ENCODE results near the gene TARS2. TPM values are rescaled to one million over a fixed set of nuclear protein-coding genes. Genes with fewer than 3 reads are reported as not detected.
A peak's percentile ranks its signal among the peaks of the same experiment; 100 is the strongest.

The TARS2 gene
- total and polyA plus RNA-seq, 2 experiments from 2014 or later, result 14.0 to 14.4 TPM

GRCh38 chr1:150508982-150509381 lies 21.8 kb downstream of the TARS2 start:
- peaks cover 10% of the 10 kb centered on the region for H3F3A ChIP-seq (ENCODE audit: insufficient read depth)
- no peaks in the 10 kb centered on the region for H3K27me3 ChIP-seq (replicated peaks; ENCODE audit: insufficient read depth)
- in situ Hi-C loops (cut with MboI), result no loop called here
- H3K4me2 ChIP-seq (ENCODE audit: unreplicated experiment), result peak overlapping the region; percentile 96
- H3K9me3 ChIP-seq (ENCODE audit: low read depth), result no peaks in the 10 kb centered on the region
- H3K9me2 ChIP-seq (ENCODE audit: insufficient read depth), result no peaks in the 10 kb centered on the region
- peak overlapping the region; percentile 60 for H3K27ac ChIP-seq
- WGBS, 2 experiments (ENCODE audit: low coverage in 1 of 2, low lambda C conversion rate in 2 of 2, missing lambda C conversion rate in 2 of 2), result 51 to 52% methylated on average over 3 to 4 of the region's 4 CpGs
- H3K4me3 ChIP-seq, result peak overlapping the region; percentile 75
- DNase-seq, result peak; percentile 37
- H4K20me1 ChIP-seq (ENCODE audit: insufficient read depth), result no peaks in the 10 kb centered on the region
- peak overlapping the region; percentile 83 for H3K9ac ChIP-seq
- H3K4me1 ChIP-seq (ENCODE audit: insufficient read depth), result peaks cover 29% of the 10 kb centered on the region
- H2AFZ ChIP-seq, result peak overlapping the region; percentile 35
- TF ChIP-seq EZH2phosphoT487 (IDR thresholded peaks at IDR 0.05; ENCODE audit: insufficient read depth, low read depth) (no peak), EZH2 (IDR thresholded peaks at IDR 0.05; ENCODE audit: insufficient read depth, poor library complexity, severe bottlenecking) (no peak)
- H3K36me3 ChIP-seq (ENCODE audit: low read depth), result peaks cover 8% of the 10 kb centered on the region; the same call in 1 of the 2 replicates
- peaks cover 33% of the 10 kb centered on the region for H3K79me2 ChIP-seq (ENCODE audit: insufficient read depth)

GRCh38 chr1:150511551-150511950 lies 24.3 kb downstream of the TARS2 start:
- Histone ChIP-seq H3F3A (ENCODE audit: insufficient read depth) (peaks cover 10% of the 10 kb centered on the region), H3K4me2 (ENCODE audit: unreplicated experiment) (no peak overlapping the region), H3K4me3 (no peak overlapping the region), H3K36me3 (ENCODE audit: low read depth) (no peaks in the 10 kb centered on the region), H3K9ac (no peak overlapping the region), H3K27me3 (replicated peaks; ENCODE audit: insufficient read depth) (no peaks in the 10 kb centered on the region), H3K79me2 (ENCODE audit: insufficient read depth) (peaks cover 33% of the 10 kb centered on the region), H3K27ac (no peak overlapping the region), H3K9me3 (ENCODE audit: low read depth) (no peaks in the 10 kb centered on the region), H3K9me2 (ENCODE audit: insufficient read depth) (no peaks in the 10 kb centered on the region), H3K4me1 (ENCODE audit: insufficient read depth) (peaks cover 34% of the 10 kb centered on the region), H4K20me1 (ENCODE audit: insufficient read depth) (no peaks in the 10 kb centered on the region), H2AFZ (no peak overlapping the region)
- TF ChIP-seq EZH2 (IDR thresholded peaks at IDR 0.05; ENCODE audit: insufficient read depth, poor library complexity, severe bottlenecking) (no peak), EZH2phosphoT487 (IDR thresholded peaks at IDR 0.05; ENCODE audit: insufficient read depth, low read depth) (no peak)
- no peak for DNase-seq
- 92 to 95% methylated on average over 12 of the region's 12 CpGs for WGBS, 2 experiments (ENCODE audit: low coverage in 1 of 2, low lambda C conversion rate in 2 of 2, missing lambda C conversion rate in 2 of 2)
- in situ Hi-C loops (cut with MboI), result no loop called here

GRCh38 chr1:150511985-150512660 lies 24.9 kb downstream of the TARS2 start:
- Histone ChIP-seq H3K9me3 (ENCODE audit: low read depth) (no peaks in the 10 kb centered on the region), H2AFZ (no peak overlapping the region), H3K27ac (no peak overlapping the region), H3K79me2 (ENCODE audit: insufficient read depth) (peaks cover 33% of the 10 kb centered on the region), H3K9me2 (ENCODE audit: insufficient read depth) (no peaks in the 10 kb centered on the region), H3K27me3 (replicated peaks; ENCODE audit: insufficient read depth) (no peaks in the 10 kb centered on the region), H3F3A (ENCODE audit: insufficient read depth) (peaks cover 10% of the 10 kb centered on the region), H3K36me3 (ENCODE audit: low read depth) (no peaks in the 10 kb centered on the region), H3K4me1 (ENCODE audit: insufficient read depth) (peaks cover 36% of the 10 kb centered on the region), H4K20me1 (ENCODE audit: insufficient read depth) (no peaks in the 10 kb centered on the region), H3K4me2 (ENCODE audit: unreplicated experiment) (no peak overlapping the region), H3K9ac (no peak overlapping the region), H3K4me3 (no peak overlapping the region)
- DNase-seq, result no peak
- in situ Hi-C loops (cut with MboI), result no loop called here
- no peak for TF ChIP-seq EZH2phosphoT487 (IDR thresholded peaks at IDR 0.05; ENCODE audit: insufficient read depth, low read depth)
- no peak for TF ChIP-seq EZH2 (IDR thresholded peaks at IDR 0.05; ENCODE audit: insufficient read depth, poor library complexity, severe bottlenecking)
- 90 to 92% methylated on average over 17 of the region's 17 CpGs for WGBS, 2 experiments (ENCODE audit: low coverage in 1 of 2, low lambda C conversion rate in 2 of 2, missing lambda C conversion rate in 2 of 2)

GRCh38 chr1:150512846-150513245 lies 25.6 kb downstream of the TARS2 start:
- no peaks in the 10 kb centered on the region for H4K20me1 ChIP-seq (ENCODE audit: insufficient read depth)
- DNase-seq, result peak; percentile 19
- no peak overlapping the region for H3K27ac ChIP-seq
- no peaks in the 10 kb centered on the region for H3K27me3 ChIP-seq (replicated peaks; ENCODE audit: insufficient read depth)
- H2AFZ ChIP-seq, result no peak overlapping the region
- peaks cover 6% of the 10 kb centered on the region; the same call in 1 of the 2 replicates for H3F3A ChIP-seq (ENCODE audit: insufficient read depth)
- no peak overlapping the region for H3K4me3 ChIP-seq
- peaks cover 32% of the 10 kb centered on the region for H3K4me1 ChIP-seq (ENCODE audit: insufficient read depth)
- H3K4me2 ChIP-seq (ENCODE audit: unreplicated experiment), result no peak overlapping the region
- WGBS, 2 experiments (ENCODE audit: low coverage in 1 of 2, low lambda C conversion rate in 2 of 2, missing lambda C conversion rate in 2 of 2), result 9 to 11% methylated on average over 2 of the region's 2 CpGs
- no peaks in the 10 kb centered on the region for H3K9me2 ChIP-seq (ENCODE audit: insufficient read depth)
- in situ Hi-C loops (cut with MboI), result no loop called here
- H3K79me2 ChIP-seq (ENCODE audit: insufficient read depth), result peaks cover 33% of the 10 kb centered on the region
- H3K9me3 ChIP-seq (ENCODE audit: low read depth), result no peaks in the 10 kb centered on the region
- no peak overlapping the region for H3K9ac ChIP-seq
- no peak for TF ChIP-seq EZH2phosphoT487 (IDR thresholded peaks at IDR 0.05; ENCODE audit: insufficient read depth, low read depth)
- no peak for TF ChIP-seq EZH2 (IDR thresholded peaks at IDR 0.05; ENCODE audit: insufficient read depth, poor library complexity, severe bottlenecking)
- H3K36me3 ChIP-seq (ENCODE audit: low read depth), result no peaks in the 10 kb centered on the region
